DMS79 treated with DMSO at 0.1 percent for 48 hours (cell line): ENCODE measurements around the gene NTM.

Experiments
- DNase-seq: peaks from one replicate; lab custom pipeline; 2025; lab: John Stamatoyannopoulos, UW

The NTM gene

GRCh38 chr11:132217856-132218255, 847.4 kb downstream of the NTM start:
- no peak for DNase-seq

- no peak for DNase-seq
These were observed 850.1 kb downstream of the NTM start for GRCh38 chr11:132220474-132220873.

- no peak for DNase-seq
These were observed 851.9 kb downstream of the NTM start for GRCh38 chr11:132222345-132222744.

GRCh38 chr11:132226522-132226921, 856.1 kb downstream of the NTM start:
- DNase-seq, result no peak

- no peak for DNase-seq
These were observed 858.4 kb downstream of the NTM start for GRCh38 chr11:132228746-132229325.

GRCh38 chr11:132231656-132232347, 861.4 kb downstream of the NTM start:
- peak; percentile 70 for DNase-seq

- DNase-seq, result no peak
These were observed 864.5 kb downstream of the NTM start for GRCh38 chr11:132234878-132235277.

- DNase-seq, result peak; percentile 40
These were observed 867.4 kb downstream of the NTM start for GRCh38 chr11:132237781-132238180.

- DNase-seq, result no peak
These were observed 868.0 kb downstream of the NTM start for GRCh38 chr11:132238331-132238866.

- no peak for DNase-seq
These were observed 870.0 kb downstream of the NTM start for GRCh38 chr11:132240374-132240773.

- no peak for DNase-seq
These were observed 872.2 kb downstream of the NTM start for GRCh38 chr11:132242632-132243031.

- DNase-seq, result peak; percentile 40
These were observed 874.4 kb downstream of the NTM start for GRCh38 chr11:132244846-132245245.

- no peak for DNase-seq
These were observed 875.3 kb downstream of the NTM start for GRCh38 chr11:132245403-132246385.

- no peak for DNase-seq
These were observed 878.2 kb downstream of the NTM start for GRCh38 chr11:132248580-132248979.

GRCh38 chr11:132249256-132249655, 878.8 kb downstream of the NTM start:
- no peak for DNase-seq

GRCh38 chr11:132251061-132251460, 880.6 kb downstream of the NTM start:
- DNase-seq, result no peak

GRCh38 chr11:132253469-132254264, 883.3 kb downstream of the NTM start:
- no peak for DNase-seq

GRCh38 chr11:132254906-132255305, 884.5 kb downstream of the NTM start:
- no peak for DNase-seq

GRCh38 chr11:132256528-132257279, 886.3 kb downstream of the NTM start:
- DNase-seq, result no peak

GRCh38 chr11:132257871-132258270, 887.5 kb downstream of the NTM start:
- no peak for DNase-seq

GRCh38 chr11:132258875-132259274, 888.5 kb downstream of the NTM start:
- DNase-seq, result no peak
